Measurements from ENCODE around the gene MAL. TPM values are rescaled to one million over a fixed set of nuclear protein-coding genes. Genes with fewer than 3 reads are reported as not detected.

The MAL gene
- total RNA-seq, 2 donors from 2014 or later = 3.1 to 8.0 TPM

DNA sequence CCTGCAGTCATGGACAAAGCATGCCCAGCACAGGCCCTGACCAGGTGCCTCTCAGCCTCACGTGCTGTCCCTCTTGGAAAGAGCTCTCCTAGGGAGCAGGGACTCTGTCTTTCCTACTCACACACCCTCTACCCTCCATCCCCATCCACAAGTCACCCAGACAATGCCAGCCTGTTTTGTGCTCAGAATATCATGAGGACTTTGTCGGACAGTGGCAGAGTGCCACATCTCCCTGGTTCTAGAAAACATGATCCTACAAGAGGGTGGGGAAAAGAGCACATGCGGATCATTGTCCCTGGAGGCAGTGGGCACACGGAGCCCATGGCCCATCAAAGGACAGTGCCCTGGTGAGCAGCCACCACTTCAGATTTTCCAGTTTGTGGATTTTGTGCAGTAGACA, 3.7 kb upstream of the MAL start:
- 77% methylated on average over 4 of the region's 4 CpGs for WGBS
- intact Hi-C loops (cut with DNase I) = loop anchor here (1.0 kb wide), 1 partner anchor 93 kb away; no protein-coding TSS in a partner anchor

DNA sequence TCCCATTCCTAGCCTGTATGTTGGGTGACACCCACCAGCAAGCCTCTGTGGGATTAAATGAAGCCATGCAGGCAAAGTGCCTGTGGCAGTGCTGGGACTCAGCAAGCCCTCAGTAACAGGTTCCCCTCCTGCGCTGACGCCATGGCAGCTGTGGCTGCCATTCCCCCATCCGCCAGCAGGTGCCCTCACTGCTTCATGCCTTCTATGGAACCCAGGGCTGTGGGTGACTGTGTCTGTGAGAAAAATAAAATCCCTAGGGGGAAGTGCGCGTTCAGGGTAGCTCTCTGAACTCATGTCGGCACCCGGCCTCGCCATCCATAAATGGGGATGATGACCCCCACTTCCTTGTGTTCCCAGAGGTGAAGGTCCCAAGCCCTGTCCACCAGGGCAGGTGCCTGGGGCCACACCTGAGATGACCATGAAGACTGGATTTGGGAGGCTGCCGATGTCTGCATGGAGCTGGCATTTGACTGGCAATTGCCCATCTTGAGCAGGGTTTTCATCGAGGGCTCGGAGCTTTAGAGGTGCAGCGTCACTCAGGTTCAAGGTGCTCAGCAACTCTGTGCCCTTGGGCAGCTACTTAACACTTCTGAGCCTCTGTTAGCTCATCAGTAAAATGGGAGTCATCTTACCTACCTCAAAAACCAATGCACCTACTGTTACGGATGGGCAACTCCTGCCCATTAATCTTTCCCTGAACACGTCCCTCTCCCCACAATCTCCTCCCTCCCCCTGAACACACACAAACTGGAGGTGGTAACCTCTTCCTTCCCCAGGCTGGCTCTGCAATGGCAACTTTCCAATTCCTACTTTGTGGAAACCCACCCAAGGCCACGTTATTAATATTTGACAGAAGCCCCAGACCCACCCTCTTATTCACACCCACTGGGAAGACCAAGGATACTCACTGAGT, 2.9 kb upstream of the MAL start:
- intact Hi-C loops (cut with DNase I) = loop anchor here (1.0 kb wide), 1 partner anchor 93 kb away; no protein-coding TSS in a partner anchor

More for the DNA sequence above, 3.7 kb upstream of the MAL start:
- Histone ChIP-seq H3K9me3 (no peaks in the 10 kb centered on the region), H3K4me3 (no peak overlapping the region), H3K36me3 (no peaks in the 10 kb centered on the region), H3K27me3 (replicated peaks; ENCODE audit: insufficient read depth) (peaks cover 16% of the 10 kb centered on the region), H3K4me1 (replicated peaks) (peaks cover 6% of the 10 kb centered on the region), H3K27ac (no peak overlapping the region)
- DNase-seq (ENCODE audit: low spot score) = no peak
- TF ChIP-seq POLR2AphosphoS5 (IDR thresholded peaks at IDR 0.05) (no peak), POLR2A (IDR thresholded peaks at IDR 0.05) (no peak)
- TF ChIP-seq, protein P1, sequence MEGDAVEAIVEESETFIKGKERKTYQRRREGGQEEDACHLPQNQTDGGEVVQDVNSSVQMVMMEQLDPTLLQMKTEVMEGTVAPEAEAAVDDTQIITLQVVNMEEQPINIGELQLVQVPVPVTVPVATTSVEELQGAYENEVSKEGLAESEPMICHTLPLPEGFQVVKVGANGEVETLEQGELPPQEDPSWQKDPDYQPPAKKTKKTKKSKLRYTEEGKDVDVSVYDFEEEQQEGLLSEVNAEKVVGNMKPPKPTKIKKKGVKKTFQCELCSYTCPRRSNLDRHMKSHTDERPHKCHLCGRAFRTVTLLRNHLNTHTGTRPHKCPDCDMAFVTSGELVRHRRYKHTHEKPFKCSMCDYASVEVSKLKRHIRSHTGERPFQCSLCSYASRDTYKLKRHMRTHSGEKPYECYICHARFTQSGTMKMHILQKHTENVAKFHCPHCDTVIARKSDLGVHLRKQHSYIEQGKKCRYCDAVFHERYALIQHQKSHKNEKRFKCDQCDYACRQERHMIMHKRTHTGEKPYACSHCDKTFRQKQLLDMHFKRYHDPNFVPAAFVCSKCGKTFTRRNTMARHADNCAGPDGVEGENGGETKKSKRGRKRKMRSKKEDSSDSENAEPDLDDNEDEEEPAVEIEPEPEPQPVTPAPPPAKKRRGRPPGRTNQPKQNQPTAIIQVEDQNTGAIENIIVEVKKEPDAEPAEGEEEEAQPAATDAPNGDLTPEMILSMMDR (IDR thresholded peaks at IDR 0.05) = no peak

DNA sequence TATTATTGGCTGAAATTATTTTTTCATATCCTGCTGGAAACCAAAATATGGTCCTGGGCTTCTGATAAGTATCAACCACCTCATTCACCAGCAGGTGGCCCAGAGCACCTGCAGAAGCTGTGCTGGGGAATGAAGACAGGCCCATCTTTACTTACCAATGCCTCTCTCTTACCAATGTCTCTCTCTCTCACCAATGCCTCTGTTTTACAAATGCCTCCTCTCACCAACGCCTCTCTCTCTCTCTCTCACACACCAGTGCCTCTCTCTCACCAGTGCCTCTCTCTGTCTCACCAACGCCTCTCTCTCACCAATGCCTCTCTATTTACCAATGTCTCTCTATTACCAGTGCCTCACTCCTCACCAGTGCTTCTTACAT, 2.3 kb upstream of the MAL start:
- TF ChIP-seq, protein P1 (IDR thresholded peaks at IDR 0.05) = peak in 1 of 4 experiments; percentile 22
- no peak for TF ChIP-seq POLR2A (IDR thresholded peaks at IDR 0.05)
- Histone ChIP-seq H3K9me3 (no peaks in the 10 kb centered on the region), H3K27me3 (replicated peaks; ENCODE audit: insufficient read depth) (peaks cover 20% of the 10 kb centered on the region), H3K4me3 (no peak overlapping the region), H3K36me3 (no peaks in the 10 kb centered on the region), H3K4me1 (replicated peaks) (peaks cover 6% of the 10 kb centered on the region), H3K27ac (no peak overlapping the region)
- 58% methylated on average over 2 of the region's 2 CpGs for WGBS
- intact Hi-C loops (cut with DNase I) = no loop called here
- no peak for DNase-seq (ENCODE audit: low spot score)

More for the DNA sequence above, 2.9 kb upstream of the MAL start:
- Histone ChIP-seq H3K27ac (no peak overlapping the region), H3K4me1 (replicated peaks) (peaks cover 6% of the 10 kb centered on the region), H3K36me3 (no peaks in the 10 kb centered on the region), H3K27me3 (replicated peaks; ENCODE audit: insufficient read depth) (peaks cover 20% of the 10 kb centered on the region), H3K9me3 (no peaks in the 10 kb centered on the region), H3K4me3 (no peak overlapping the region)
- DNase-seq (ENCODE audit: low spot score) = peak; percentile 24
- 17% methylated on average over 15 of the region's 15 CpGs for WGBS
- TF ChIP-seq, protein P1 (IDR thresholded peaks at IDR 0.05) = peak; percentile 72 to 82 (median 80)
- no peak for TF ChIP-seq POLR2AphosphoS5 (IDR thresholded peaks at IDR 0.05)

DNA sequence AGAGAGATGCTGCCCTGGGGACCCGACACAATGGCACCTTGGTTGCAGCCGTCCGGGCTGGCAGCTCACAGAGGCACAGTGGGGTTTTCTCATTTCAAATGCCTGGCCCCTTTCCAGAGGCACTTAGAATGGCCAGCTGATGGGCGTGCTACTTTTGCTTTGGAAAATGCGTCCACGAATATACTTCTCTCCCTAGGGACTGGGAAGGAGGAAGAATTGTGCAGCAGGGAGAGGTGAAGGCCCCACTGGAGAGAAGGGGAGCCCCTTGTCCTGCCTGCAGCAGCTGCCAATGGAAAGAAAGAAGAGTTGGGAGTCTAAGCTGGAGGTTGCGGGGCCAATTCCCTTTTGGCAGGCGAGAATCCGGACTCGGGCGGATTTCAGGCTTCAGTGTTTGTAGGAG, 1.1 kb upstream of the MAL start:
- intact Hi-C loops (cut with DNase I) = no loop called here
- 80% methylated on average over 11 of the region's 11 CpGs for WGBS

More for the DNA sequence above, 1.1 kb upstream of the MAL start:
- Histone ChIP-seq H3K36me3 (no peaks in the 10 kb centered on the region), H3K9me3 (no peaks in the 10 kb centered on the region), H3K4me1 (replicated peaks) (peaks cover 6% of the 10 kb centered on the region), H3K27ac (no peak overlapping the region), H3K4me3 (no peak overlapping the region), H3K27me3 (replicated peaks; ENCODE audit: insufficient read depth) (peaks cover 20% of the 10 kb centered on the region)
- no peak for DNase-seq (ENCODE audit: low spot score)
- TF ChIP-seq POLR2A (IDR thresholded peaks at IDR 0.05) (no peak), POLR2AphosphoS5 (IDR thresholded peaks at IDR 0.05) (no peak)
- TF ChIP-seq, protein P1 (IDR thresholded peaks at IDR 0.05) = no peak

Measured in prostate gland (tissue), 2 donors.